SJSA1 (cell line): Measurements from ENCODE around the gene SPATA32. TPM values are rescaled to one million over a fixed set of nuclear protein-coding genes. Genes with fewer than 3 reads are reported as not detected.
"Not testable (repeated sequence)": the region's sequence is repeated elsewhere in the genome, so short reads cannot be mapped to it uniquely, and the experiment has no call there.

Experiments
- DNase-seq, 2 experiments: peaks; one replicate each; pipeline ENCODE4 v3.0.0-alpha.2; 2015 to 2020; ENCODE audit warnings: low spot score in 2 of 2, low read depth in 1 of 2
- H3K27ac ChIP-seq: fragments of 250-450 bp; sonication (Bioruptor Pico); 2 replicates; pipeline ENCODE4 v1.5.1; 2020; ENCODE audit warnings: mild to moderate bottlenecking, moderate library complexity
- H3K27me3 ChIP-seq: fragments of 250-450 bp; sonication (Bioruptor Pico); replicated peaks from 2 replicates; pipeline ENCODE4 v1.5.1; 2020; ENCODE audit warnings: mild to moderate bottlenecking, moderate library complexity
- H3K36me3 ChIP-seq: fragments of 250-450 bp; sonication (Bioruptor Pico); 2 replicates; pipeline ENCODE4 v1.5.1; 2020; ENCODE audit warnings: mild to moderate bottlenecking
- H3K4me1 ChIP-seq: fragments of 250-450 bp; sonication (Bioruptor Pico); replicated peaks from 2 replicates; pipeline ENCODE4 v1.6.1; 2021; ENCODE audit warnings: mild to moderate bottlenecking
- H3K4me3 ChIP-seq: fragments of 250-450 bp; sonication (Bioruptor Pico); 2 replicates; pipeline ENCODE4 v1.5.1; 2020; ENCODE audit warnings: mild to moderate bottlenecking
- H3K9me3 ChIP-seq: fragments of 250-450 bp; sonication (Bioruptor Pico); replicated peaks from 2 replicates; pipeline ENCODE4 v1.5.1; 2020; ENCODE audit warnings: mild to moderate bottlenecking
- total RNA-seq: library from RNA; depleted of rRNA; stranded (reverse); fragments of >200 nt; shearing (Covaris generic); gene quantifications from 2 replicates; pipeline ENCODE4 v1.2.3, GENCODE V29; 2014

SPATA32 gene
- total RNA-seq, 1 experiment from 2014 or later: not detected

- H3K36me3 ChIP-seq: peaks cover 1% of the 10 kb centered on the region
- no peak overlapping the region for H3K27ac ChIP-seq
- DNase-seq: no peak
- peaks cover 3% of the 10 kb centered on the region for H3K4me1 ChIP-seq
- no peak overlapping the region for H3K4me3 ChIP-seq
- no peaks in the 10 kb centered on the region; the same call in 1 of the 2 replicates for H3K27me3 ChIP-seq
- no peaks in the 10 kb centered on the region; the same call in 1 of the 2 replicates for H3K9me3 ChIP-seq
Observed at GRCh38 chr17:45257115-45257514, 4.8 kb downstream of the SPATA32 start.

- no peak for DNase-seq
- Histone ChIP-seq H3K36me3 (no peaks in the 10 kb centered on the region), H3K9me3 (no peaks in the 10 kb centered on the region; the same call in 1 of the 2 replicates), H3K27me3 (no peaks in the 10 kb centered on the region; the same call in 1 of the 2 replicates), H3K4me3 (no peak overlapping the region), H3K27ac (no peak overlapping the region), H3K4me1 (peaks cover 5% of the 10 kb centered on the region; the same call in 1 of the 2 replicates)
Observed at GRCh38 chr17:45256114-45256966, 5.6 kb downstream of the SPATA32 start.

GRCh38 chr17:45255358-45255757 lies 6.5 kb downstream of the SPATA32 start:
- Histone ChIP-seq H3K27ac (no peak overlapping the region), H3K36me3 (no peaks in the 10 kb centered on the region), H3K27me3 (no peaks in the 10 kb centered on the region; the same call in 1 of the 2 replicates), H3K4me1 (peaks cover 5% of the 10 kb centered on the region; the same call in 1 of the 2 replicates), H3K4me3 (no peak overlapping the region), H3K9me3 (no peaks in the 10 kb centered on the region; the same call in 1 of the 2 replicates)
- DNase-seq: no peak

GRCh38 chr17:45253879-45254278 lies 8.0 kb downstream of the SPATA32 start:
- Histone ChIP-seq H3K4me3 (no peak overlapping the region), H3K4me1 (peaks cover 5% of the 10 kb centered on the region; the same call in 1 of the 2 replicates), H3K27ac (no peak overlapping the region)

GRCh38 chr17:45253237-45253636 lies 8.7 kb downstream of the SPATA32 start:
- not testable (repeated sequence) for H3K36me3 ChIP-seq, H3K4me3 ChIP-seq, H3K27ac ChIP-seq, H3K27me3 ChIP-seq, DNase-seq, H3K9me3 ChIP-seq, H3K4me1 ChIP-seq

More at GRCh38 chr17:45253879-45254278, 8.0 kb downstream of the SPATA32 start:
- H3K27me3 ChIP-seq: no peaks in the 10 kb centered on the region; the same call in 1 of the 2 replicates
- no peaks in the 10 kb centered on the region for H3K36me3 ChIP-seq
- DNase-seq: no peak
- H3K9me3 ChIP-seq: no peaks in the 10 kb centered on the region; the same call in 1 of the 2 replicates

GRCh38 chr17:45251931-45252330 lies 10.0 kb downstream of the SPATA32 start:
- H3K9me3 ChIP-seq: no peaks in the 10 kb centered on the region; the same call in 1 of the 2 replicates
- no peak overlapping the region for H3K27ac ChIP-seq
- no peak overlapping the region; the same call in 1 of the 2 replicates for H3K4me3 ChIP-seq
- peaks cover 9% of the 10 kb centered on the region; the same call in 1 of the 2 replicates for H3K4me1 ChIP-seq
- no peaks in the 10 kb centered on the region for H3K36me3 ChIP-seq
- H3K27me3 ChIP-seq: no peaks in the 10 kb centered on the region; the same call in 1 of the 2 replicates
- DNase-seq: no peak

- Histone ChIP-seq H3K4me1 (peaks cover 16% of the 10 kb centered on the region), H3K36me3 (no peaks in the 10 kb centered on the region), H3K27ac (no peak overlapping the region), H3K27me3 (no peaks in the 10 kb centered on the region), H3K9me3 (no peaks in the 10 kb centered on the region; the same call in 1 of the 2 replicates), H3K4me3 (peak overlapping the region; percentile 44)
- no peak for DNase-seq
Observed at GRCh38 chr17:45248132-45248957, 13.5 kb downstream of the SPATA32 start.

GRCh38 chr17:45247429-45248131 lies 14.3 kb downstream of the SPATA32 start:
- peak; percentile 85 to 96 for DNase-seq
- Histone ChIP-seq H3K36me3 (no peaks in the 10 kb centered on the region), H3K27me3 (no peaks in the 10 kb centered on the region), H3K27ac (no peak overlapping the region), H3K4me3 (peak overlapping the region; percentile 44), H3K9me3 (no peaks in the 10 kb centered on the region; the same call in 1 of the 2 replicates), H3K4me1 (peaks cover 16% of the 10 kb centered on the region)

GRCh38 chr17:45246861-45247428 lies 14.9 kb downstream of the SPATA32 start:
- Histone ChIP-seq H3K9me3 (no peaks in the 10 kb centered on the region; the same call in 1 of the 2 replicates), H3K27ac (no peak overlapping the region), H3K36me3 (no peaks in the 10 kb centered on the region), H3K27me3 (no peaks in the 10 kb centered on the region), H3K4me3 (peak overlapping the region; percentile 44), H3K4me1 (peaks cover 15% of the 10 kb centered on the region)
- DNase-seq: no peak

- Histone ChIP-seq H3K36me3 (no peaks in the 10 kb centered on the region), H3K4me3 (no peak overlapping the region; the same call in 1 of the 2 replicates), H3K27me3 (peaks cover 3% of the 10 kb centered on the region; the same call in 1 of the 2 replicates), H3K9me3 (no peaks in the 10 kb centered on the region), H3K27ac (no peak overlapping the region), H3K4me1 (peaks cover 12% of the 10 kb centered on the region)
- no peak for DNase-seq
Observed at GRCh38 chr17:45246338-45246737, 15.6 kb downstream of the SPATA32 start.

GRCh38 chr17:45244725-45245656 lies 16.9 kb downstream of the SPATA32 start:
- Histone ChIP-seq H3K27ac (no peak overlapping the region), H3K9me3 (no peaks in the 10 kb centered on the region), H3K4me1 (peaks cover 12% of the 10 kb centered on the region), H3K4me3 (no peak overlapping the region), H3K27me3 (peaks cover 5% of the 10 kb centered on the region; the same call in 1 of the 2 replicates), H3K36me3 (no peaks in the 10 kb centered on the region)
- DNase-seq: no peak

GRCh38 chr17:45243750-45244149 lies 18.1 kb downstream of the SPATA32 start:
- Histone ChIP-seq H3K9me3 (no peaks in the 10 kb centered on the region), H3K4me1 (peaks cover 12% of the 10 kb centered on the region), H3K27ac (no peak overlapping the region), H3K27me3 (peaks cover 5% of the 10 kb centered on the region; the same call in 1 of the 2 replicates), H3K36me3 (no peaks in the 10 kb centered on the region), H3K4me3 (no peak overlapping the region)
- DNase-seq: no peak
